ENCODE data around the gene MBP.
"Not testable (repeated sequence)": the region's sequence is repeated elsewhere in the genome, so short reads cannot be mapped to it uniquely, and the experiment has no call there.

The MBP gene

GRCh38 chr18:77046994-77047393 lies 85.6 kb downstream of the MBP start:
- no peak for DNase-seq

GRCh38 chr18:77046409-77046808 lies 86.2 kb downstream of the MBP start:
- no peak for DNase-seq

- DNase-seq = no peak
Measured at GRCh38 chr18:77045677-77046076, 86.9 kb downstream of the MBP start.

DNA sequence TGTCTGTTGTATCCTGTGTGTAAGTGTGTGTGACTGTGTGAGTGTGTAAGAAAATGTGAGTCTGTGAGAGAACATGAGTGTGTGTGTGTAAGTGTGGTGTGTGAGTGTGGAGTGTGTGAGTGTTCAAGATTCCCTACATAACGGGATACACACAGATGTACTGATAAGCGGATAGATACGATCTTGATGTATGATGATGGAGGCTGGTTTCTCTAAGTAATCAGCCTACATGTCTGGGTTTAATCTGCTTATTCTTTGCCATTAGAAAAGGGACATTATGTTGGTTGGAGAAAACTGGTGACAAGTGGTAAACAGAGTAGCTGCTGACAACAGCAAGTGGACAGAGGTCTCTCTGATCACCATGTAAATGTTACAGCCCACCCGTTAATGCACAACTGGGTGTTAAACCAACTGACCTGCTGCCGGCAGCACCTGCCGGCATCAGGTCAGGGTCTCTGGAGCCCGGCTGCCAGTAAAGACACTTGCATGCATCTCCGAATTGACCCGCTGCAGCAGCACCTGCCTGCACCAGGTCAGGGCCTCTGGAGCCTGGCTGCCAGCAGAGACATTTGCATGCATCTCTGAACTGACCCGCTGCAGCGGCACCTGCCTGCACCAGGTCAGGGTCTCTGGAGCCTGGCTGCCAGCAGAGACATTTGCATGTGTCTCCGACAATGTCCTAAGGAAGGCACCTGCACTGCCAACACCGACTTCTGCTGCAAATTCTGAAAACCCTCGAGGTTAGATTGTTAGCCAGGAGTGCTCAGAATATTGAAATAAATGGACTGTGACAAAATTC lies 87.5 kb downstream of the MBP start:
- no peak for DNase-seq

DNA sequence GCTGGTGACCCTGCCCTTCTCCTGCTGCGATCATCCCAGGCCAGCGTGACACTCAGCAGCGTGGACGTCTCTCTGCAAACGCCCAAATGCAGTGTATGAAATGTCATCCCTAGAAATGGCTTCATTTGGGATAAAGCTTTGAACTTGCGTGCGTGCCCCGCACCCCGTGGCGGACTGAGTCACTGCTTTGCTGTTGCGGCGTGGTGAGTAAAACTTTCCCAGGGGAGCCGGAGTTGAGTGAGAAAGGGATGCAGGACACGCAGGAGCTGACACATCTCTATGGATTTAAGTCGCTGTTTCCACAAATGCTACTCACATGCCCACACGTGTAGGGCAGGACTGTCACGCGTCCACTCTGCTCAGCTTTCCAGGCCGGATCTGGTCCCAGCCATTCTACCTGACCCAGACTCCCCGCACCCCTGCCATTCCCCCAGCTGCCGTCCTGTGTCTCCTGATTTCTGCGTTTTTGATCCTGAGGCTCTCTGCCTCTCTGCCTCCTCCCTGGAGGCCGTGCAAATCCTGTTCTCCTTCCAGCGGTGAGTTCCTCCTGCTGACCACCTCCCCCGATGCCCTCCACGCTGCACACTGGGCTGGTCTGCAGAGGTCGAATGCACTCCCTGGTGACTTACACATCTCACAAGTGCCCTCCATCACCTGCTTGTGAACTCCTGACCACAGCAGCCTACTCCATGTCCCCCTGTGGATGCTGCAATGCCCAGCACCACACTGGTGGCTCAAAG lies 88.9 kb downstream of the MBP start:
- no peak for DNase-seq

DNA sequence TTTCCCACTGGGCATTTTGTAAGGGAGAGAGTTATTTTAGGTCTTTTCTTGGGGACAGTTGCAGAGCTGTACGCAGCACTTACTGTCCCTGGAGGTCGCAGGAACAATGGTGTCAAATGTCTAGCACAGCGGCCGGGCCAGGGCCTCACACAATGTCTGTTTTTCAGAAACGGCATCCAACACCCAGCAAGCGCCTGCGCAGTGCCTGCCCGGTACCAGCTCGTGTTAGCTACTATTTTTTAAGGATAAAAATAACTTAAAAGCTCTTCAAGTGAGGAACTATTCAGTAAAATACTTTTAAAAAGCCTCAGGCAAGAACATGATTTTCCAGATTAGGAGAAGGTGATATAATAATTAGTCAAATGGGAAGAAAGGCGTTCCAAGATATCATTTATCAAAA lies 90.0 kb downstream of the MBP start:
- DNase-seq = no peak

DNA sequence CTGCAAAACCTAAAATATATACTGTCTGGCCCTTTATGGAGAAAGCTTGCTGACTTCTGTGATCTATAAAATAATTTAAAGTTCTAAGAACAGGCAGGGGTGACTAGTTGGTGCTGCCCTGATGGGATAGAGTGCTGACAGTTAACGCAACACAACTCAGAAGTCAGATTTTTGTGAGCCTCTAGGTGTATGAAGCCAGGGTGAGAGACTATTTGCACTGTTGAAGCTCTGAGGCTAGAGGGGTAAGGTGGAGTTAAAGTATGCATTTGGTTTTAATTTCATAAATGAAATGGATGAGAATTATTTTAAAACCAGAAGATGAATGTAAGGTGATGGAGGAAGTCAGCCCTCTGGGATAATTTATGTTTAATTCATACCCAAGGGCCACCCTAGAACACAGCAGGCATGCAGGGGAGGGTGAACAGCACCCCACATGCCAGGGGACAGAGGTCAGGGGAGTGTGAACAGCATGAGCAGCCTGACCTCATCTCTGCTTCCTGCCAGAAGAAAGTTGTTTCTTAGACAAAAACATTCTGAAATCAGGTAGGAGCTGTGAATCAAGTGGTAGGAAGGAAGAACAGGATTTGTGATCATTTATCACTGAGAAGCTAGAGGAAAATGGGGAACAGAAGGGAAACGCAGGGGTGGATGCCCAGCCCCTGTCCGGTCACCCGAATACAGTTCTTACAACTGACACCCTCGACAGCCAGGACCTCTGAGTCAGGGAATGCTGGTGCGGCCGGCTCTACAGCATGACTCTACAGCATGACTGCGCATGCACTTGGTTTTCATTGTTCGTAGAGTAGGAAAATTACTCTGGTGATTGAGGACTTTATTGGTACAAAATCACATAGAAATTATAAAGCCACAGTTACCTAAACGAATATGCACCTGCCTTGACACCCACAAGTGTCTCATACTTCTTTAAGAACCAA lies 93.1 kb downstream of the MBP start:
- DNase-seq = no peak

GRCh38 chr18:77038182-77038858 lies 94.3 kb downstream of the MBP start:
- no peak for DNase-seq

- no peak for DNase-seq
Measured at GRCh38 chr18:77037567-77037966, 95.0 kb downstream of the MBP start.

- no peak for DNase-seq
Measured at GRCh38 chr18:77035380-77036187, 97.0 kb downstream of the MBP start.

DNA sequence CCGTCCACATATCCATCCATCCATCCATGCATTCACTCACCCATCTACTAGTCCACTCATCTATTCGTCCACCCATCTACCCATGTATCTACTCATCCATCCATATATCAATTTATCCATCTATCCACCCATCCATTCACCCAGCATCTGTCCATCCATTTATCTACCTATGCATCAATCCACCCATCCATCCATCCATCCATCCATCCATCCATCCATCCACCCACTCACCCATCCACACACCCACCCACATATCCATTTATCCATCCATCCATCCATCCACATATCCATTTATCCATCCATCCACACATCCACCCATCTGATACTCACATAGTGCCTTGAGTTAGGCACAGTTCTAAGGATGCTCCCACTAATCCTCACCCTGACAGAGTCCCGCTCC lies 99.0 kb downstream of the MBP start:
- DNase-seq = no peak

DNA sequence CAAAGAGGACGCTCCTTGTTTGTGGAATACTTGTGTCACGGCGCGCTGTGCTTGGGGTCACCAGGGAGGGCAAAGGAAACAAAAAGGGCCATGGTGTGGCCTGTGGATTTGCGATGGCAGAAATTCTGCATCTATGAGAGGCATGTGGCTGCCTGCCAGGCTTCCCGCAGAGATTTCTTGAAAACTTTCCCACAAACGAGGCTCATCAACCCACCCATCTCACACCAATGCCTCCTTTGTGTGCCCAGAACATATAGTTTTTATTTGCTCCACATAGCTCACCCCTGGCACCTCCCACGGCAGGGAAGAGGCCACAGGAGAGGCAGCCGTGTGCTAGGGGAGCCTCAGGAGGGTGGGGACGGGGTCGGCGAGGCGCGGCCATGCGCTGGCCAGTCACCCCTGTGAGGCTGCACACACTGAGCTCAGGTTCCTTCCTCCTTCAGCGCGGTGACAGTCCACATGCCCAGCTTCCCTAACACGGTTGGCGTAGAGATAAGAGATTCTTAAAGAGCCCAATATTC lies 100.3 kb downstream of the MBP start:
- no peak for DNase-seq

DNA sequence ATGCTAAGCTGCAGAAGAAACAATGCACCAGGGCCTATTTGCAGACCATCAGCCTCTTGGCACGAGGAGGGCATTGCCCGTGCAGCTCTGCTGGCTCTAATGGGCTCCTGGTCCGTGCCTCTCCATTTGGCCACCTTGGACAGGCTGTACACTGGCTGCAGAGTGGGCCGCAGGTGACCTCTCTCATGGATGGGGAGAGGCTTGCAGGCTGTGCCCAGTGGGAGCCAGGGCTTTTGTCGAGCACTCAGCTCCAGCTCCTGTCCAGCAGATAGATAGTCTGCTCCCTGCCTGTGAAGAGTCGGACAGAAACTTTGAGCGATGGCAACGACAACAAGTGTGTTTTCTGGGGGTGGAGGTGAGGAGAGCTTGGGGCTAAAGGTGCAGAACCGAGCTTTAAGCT lies 100.9 kb downstream of the MBP start:
- DNase-seq = no peak

DNA sequence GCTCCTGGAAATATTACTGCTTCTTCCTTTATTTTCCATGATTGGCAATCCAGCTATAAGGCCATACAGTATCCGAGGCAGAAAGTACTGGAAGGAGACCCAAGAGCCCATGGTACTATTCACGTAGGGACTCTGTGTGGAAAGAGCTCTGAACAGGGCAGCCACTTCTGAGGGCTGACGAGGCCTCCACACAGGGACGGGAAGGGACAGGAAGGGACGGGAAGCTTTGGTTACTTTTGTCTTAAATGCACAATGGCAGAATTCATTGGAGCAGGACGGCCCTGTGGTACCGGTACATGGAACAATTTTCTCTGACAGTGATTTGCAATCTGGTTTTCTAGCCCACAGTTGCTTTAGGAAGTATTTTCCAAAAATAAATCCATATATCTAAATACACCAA lies 102.4 kb downstream of the MBP start:
- DNase-seq = no peak

DNA sequence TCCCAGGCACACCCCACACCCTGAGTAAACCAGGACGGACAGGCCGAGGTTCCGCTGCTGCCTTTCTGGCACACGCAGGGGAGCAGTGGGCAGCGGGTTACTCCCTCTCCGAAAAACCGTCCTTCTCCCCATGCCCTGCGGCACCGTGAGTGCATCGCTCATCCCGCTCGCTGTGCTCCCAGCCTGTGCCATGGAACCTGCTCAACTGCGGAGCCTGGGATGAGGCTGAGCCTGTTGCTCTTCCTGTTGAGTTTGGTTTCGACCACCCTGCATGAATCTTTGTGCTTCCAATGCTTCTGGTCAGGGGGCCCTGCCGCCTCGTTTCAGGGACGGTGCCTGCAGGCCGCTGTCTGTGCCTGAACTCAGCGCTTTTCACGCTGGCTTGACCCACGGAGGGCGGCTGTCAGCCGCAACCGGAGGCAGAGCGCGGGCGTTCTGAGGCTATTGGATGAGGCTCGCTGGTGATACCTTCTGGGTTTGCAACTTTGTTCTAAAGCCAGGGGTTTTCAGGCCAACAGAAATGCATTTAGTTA lies 106.7 kb downstream of the MBP start:
- no peak for DNase-seq

DNA sequence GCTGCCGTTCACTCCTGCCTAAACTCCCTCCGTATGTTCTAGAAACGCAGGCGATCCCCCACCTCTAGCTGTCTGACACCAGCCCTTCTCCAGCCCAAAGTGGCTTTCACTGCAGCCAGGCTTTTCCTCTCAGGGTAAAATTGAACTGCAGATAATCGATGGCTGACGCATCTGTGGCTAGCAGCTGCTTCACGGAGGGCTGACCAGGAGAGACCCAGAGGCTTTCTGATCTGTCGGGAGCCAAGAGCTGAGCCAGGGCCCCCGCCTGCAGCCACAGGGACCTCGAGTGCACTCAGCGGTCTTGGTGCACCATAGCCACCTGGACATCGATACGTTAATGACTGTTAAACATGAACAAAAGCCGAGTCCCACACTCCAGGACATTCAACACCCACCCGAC lies 107.5 kb downstream of the MBP start:
- DNase-seq = no peak

- no peak for DNase-seq
Measured at GRCh38 chr18:77024476-77024875, 108.1 kb downstream of the MBP start.

DNA sequence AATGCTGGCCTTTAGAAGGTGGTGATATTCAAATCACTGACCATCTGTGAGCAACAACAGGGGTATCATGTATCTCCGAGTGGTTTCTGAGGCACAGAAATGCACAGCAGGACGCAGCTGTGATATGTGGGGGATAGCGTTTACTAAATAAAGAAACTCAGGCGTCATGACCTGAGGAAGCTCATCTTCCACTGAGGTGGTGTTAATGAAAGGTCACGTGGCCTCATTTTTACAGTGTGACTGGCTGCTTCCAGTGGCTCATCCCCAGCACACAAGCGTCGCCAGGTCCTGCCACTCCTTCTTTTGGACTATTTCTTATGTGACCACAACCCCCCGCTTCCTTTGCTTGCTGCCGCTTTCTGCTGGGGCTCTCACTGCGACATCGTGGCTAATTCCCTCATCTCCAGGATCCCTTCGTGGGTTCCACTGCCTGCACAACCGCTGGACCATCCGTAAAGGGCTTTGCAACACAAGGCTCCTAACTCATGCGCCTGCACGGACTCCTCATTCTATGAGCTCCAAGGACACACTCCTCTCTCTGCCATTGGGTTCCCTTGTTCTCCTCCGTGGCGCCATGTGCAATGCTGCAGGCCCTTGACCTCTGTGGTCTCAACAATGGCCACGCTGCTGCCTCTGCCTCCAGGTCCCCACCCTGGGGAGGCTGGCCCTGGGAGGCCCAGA lies 109.3 kb downstream of the MBP start:
- DNase-seq = no peak

- no peak for DNase-seq
Measured at GRCh38 chr18:77022556-77022955, 110.0 kb downstream of the MBP start.

- no peak for DNase-seq
Measured at GRCh38 chr18:77022116-77022515, 110.5 kb downstream of the MBP start.

GRCh38 chr18:77021478-77021877 lies 111.1 kb downstream of the MBP start:
- DNase-seq = not testable (repeated sequence)
